Stimulated activated memory B cell treated with anti-CD40 and anti-IgM and Interleukin-4, amounts not matched to agents 10 μg/mL and 1 μg/mL and 100 μg/mL, for 72 hours (primary cell): Measurements from ENCODE around the gene HIVEP3.

Source experiments
- ATAC-seq: fragments of 150-1000 bp; cut with Tn5 transposase; 2 replicates; pipeline ENCODE4 v1.10.0; 2021
- H3K27ac Mint-ChIP-seq: one replicate; pipeline ENCODE4 v1.8.0; 2022; ENCODE audit warnings: mild to moderate bottlenecking, mixed read lengths
- H3K27me3 Mint-ChIP-seq: one replicate; pipeline ENCODE4 v1.8.0; 2022; ENCODE audit warnings: mixed read lengths
- H3K36me3 Mint-ChIP-seq: one replicate; pipeline ENCODE4 v1.8.0; 2022; ENCODE audit warnings: mixed read lengths
- H3K4me1 Mint-ChIP-seq: one replicate; pipeline ENCODE4 v1.8.0; 2022; ENCODE audit warnings: mixed read lengths
- H3K4me3 Mint-ChIP-seq: one replicate; pipeline ENCODE4 v1.8.0; 2022; ENCODE audit warnings: mild to moderate bottlenecking, moderate library complexity, mixed read lengths
- H3K9me3 Mint-ChIP-seq: one replicate; pipeline ENCODE4 v1.8.0; 2022; ENCODE audit warnings: mixed read lengths

The HIVEP3 gene

GRCh38 chr1:41516168-41517061 is 402.3 kb downstream of the HIVEP3 start:
- Mint-ChIP-seq H3K36me3 (peaks cover 30% of the 10 kb centered on the region), H3K4me3 (peak overlapping the region; percentile 55), H3K27ac (peak overlapping the region; percentile 40), H3K4me1 (peaks cover 29% of the 10 kb centered on the region), H3K9me3 (no peaks in the 10 kb centered on the region), H3K27me3 (no peaks in the 10 kb centered on the region)
- peak; percentile 82 for ATAC-seq

GRCh38 chr1:41515778-41516167 is 402.9 kb downstream of the HIVEP3 start:
- Mint-ChIP-seq H3K9me3 (no peaks in the 10 kb centered on the region), H3K27me3 (no peaks in the 10 kb centered on the region), H3K4me3 (no peak overlapping the region), H3K27ac (no peak overlapping the region), H3K4me1 (peaks cover 29% of the 10 kb centered on the region), H3K36me3 (peaks cover 37% of the 10 kb centered on the region)
- ATAC-seq, result no peak

- Mint-ChIP-seq H3K4me3 (no peak overlapping the region), H3K36me3 (peaks cover 40% of the 10 kb centered on the region), H3K9me3 (no peaks in the 10 kb centered on the region), H3K27me3 (no peaks in the 10 kb centered on the region), H3K4me1 (peaks cover 31% of the 10 kb centered on the region), H3K27ac (no peak overlapping the region)
- no peak for ATAC-seq
These were observed 403.5 kb downstream of the HIVEP3 start for GRCh38 chr1:41515131-41515678.

- Mint-ChIP-seq H3K36me3 (peaks cover 38% of the 10 kb centered on the region), H3K27ac (no peak overlapping the region)
- ATAC-seq, result no peak
These were observed 404.3 kb downstream of the HIVEP3 start for GRCh38 chr1:41514381-41514780.

GRCh38 chr1:41513383-41513735 is 405.4 kb downstream of the HIVEP3 start:
- ATAC-seq, result no peak
- peaks cover 29% of the 10 kb centered on the region for H3K4me1 Mint-ChIP-seq
- no peaks in the 10 kb centered on the region for H3K9me3 Mint-ChIP-seq
- H3K36me3 Mint-ChIP-seq, result peaks cover 37% of the 10 kb centered on the region
- no peak overlapping the region for H3K27ac Mint-ChIP-seq
- H3K27me3 Mint-ChIP-seq, result no peaks in the 10 kb centered on the region
- no peak overlapping the region for H3K4me3 Mint-ChIP-seq

More at GRCh38 chr1:41514381-41514780, 404.3 kb downstream of the HIVEP3 start:
- H3K27me3 Mint-ChIP-seq, result no peaks in the 10 kb centered on the region
- peaks cover 33% of the 10 kb centered on the region for H3K4me1 Mint-ChIP-seq
- no peaks in the 10 kb centered on the region for H3K9me3 Mint-ChIP-seq
- H3K4me3 Mint-ChIP-seq, result no peak overlapping the region

- Mint-ChIP-seq H3K4me1 (peaks cover 29% of the 10 kb centered on the region), H3K27ac (no peak overlapping the region), H3K9me3 (no peaks in the 10 kb centered on the region), H3K4me3 (no peak overlapping the region), H3K27me3 (no peaks in the 10 kb centered on the region), H3K36me3 (peaks cover 34% of the 10 kb centered on the region)
- no peak for ATAC-seq
These were observed 405.9 kb downstream of the HIVEP3 start for GRCh38 chr1:41512701-41513382.

GRCh38 chr1:41511239-41511540 is 407.5 kb downstream of the HIVEP3 start:
- Mint-ChIP-seq H3K27ac (no peak overlapping the region), H3K4me3 (no peak overlapping the region), H3K4me1 (peaks cover 20% of the 10 kb centered on the region), H3K27me3 (no peaks in the 10 kb centered on the region), H3K9me3 (no peaks in the 10 kb centered on the region), H3K36me3 (peaks cover 29% of the 10 kb centered on the region)
- ATAC-seq, result no peak

GRCh38 chr1:41510531-41511238 is 408.0 kb downstream of the HIVEP3 start:
- Mint-ChIP-seq H3K9me3 (no peaks in the 10 kb centered on the region), H3K27ac (no peak overlapping the region), H3K27me3 (no peaks in the 10 kb centered on the region), H3K4me1 (peaks cover 15% of the 10 kb centered on the region), H3K4me3 (no peak overlapping the region), H3K36me3 (peaks cover 29% of the 10 kb centered on the region)
- peak; percentile 59 for ATAC-seq

- peaks cover 29% of the 10 kb centered on the region for H3K36me3 Mint-ChIP-seq
- no peaks in the 10 kb centered on the region for H3K9me3 Mint-ChIP-seq
- no peak overlapping the region for H3K27ac Mint-ChIP-seq
- peak; percentile 71 for ATAC-seq
- no peaks in the 10 kb centered on the region for H3K27me3 Mint-ChIP-seq
- H3K4me1 Mint-ChIP-seq, result peaks cover 24% of the 10 kb centered on the region
- no peak overlapping the region for H3K4me3 Mint-ChIP-seq
These were observed 409.5 kb downstream of the HIVEP3 start for GRCh38 chr1:41509270-41509671.

GRCh38 chr1:41508290-41508689 is 410.4 kb downstream of the HIVEP3 start:
- no peaks in the 10 kb centered on the region for H3K9me3 Mint-ChIP-seq
- ATAC-seq, result no peak
- H3K4me1 Mint-ChIP-seq, result peaks cover 31% of the 10 kb centered on the region
- no peak overlapping the region for H3K4me3 Mint-ChIP-seq
- no peaks in the 10 kb centered on the region for H3K27me3 Mint-ChIP-seq
- H3K27ac Mint-ChIP-seq, result no peak overlapping the region
- peaks cover 29% of the 10 kb centered on the region for H3K36me3 Mint-ChIP-seq

- no peak for ATAC-seq
- Mint-ChIP-seq H3K9me3 (no peaks in the 10 kb centered on the region), H3K27me3 (no peaks in the 10 kb centered on the region), H3K36me3 (peaks cover 28% of the 10 kb centered on the region), H3K4me1 (peaks cover 31% of the 10 kb centered on the region), H3K4me3 (no peak overlapping the region), H3K27ac (no peak overlapping the region)
These were observed 410.9 kb downstream of the HIVEP3 start for GRCh38 chr1:41507836-41508235.

- no peak overlapping the region for H3K27ac Mint-ChIP-seq
- ATAC-seq, result no peak
- peaks cover 22% of the 10 kb centered on the region for H3K36me3 Mint-ChIP-seq
- no peaks in the 10 kb centered on the region for H3K9me3 Mint-ChIP-seq
- peaks cover 31% of the 10 kb centered on the region for H3K4me1 Mint-ChIP-seq
- no peaks in the 10 kb centered on the region for H3K27me3 Mint-ChIP-seq
- no peak overlapping the region for H3K4me3 Mint-ChIP-seq
These were observed 411.5 kb downstream of the HIVEP3 start for GRCh38 chr1:41507110-41507720.

- Mint-ChIP-seq H3K27me3 (no peaks in the 10 kb centered on the region), H3K4me1 (peaks cover 21% of the 10 kb centered on the region), H3K4me3 (no peak overlapping the region), H3K36me3 (no peaks in the 10 kb centered on the region), H3K27ac (peak overlapping the region; percentile 29), H3K9me3 (no peaks in the 10 kb centered on the region)
- ATAC-seq, result peak; percentile 45
These were observed 414.3 kb downstream of the HIVEP3 start for GRCh38 chr1:41504114-41505035.

- H3K9me3 Mint-ChIP-seq, result no peaks in the 10 kb centered on the region
These were observed 415.1 kb downstream of the HIVEP3 start for GRCh38 chr1:41503538-41504113.

More at GRCh38 chr1:41503538-41504113, 415.1 kb downstream of the HIVEP3 start:
- Mint-ChIP-seq H3K27ac (no peak overlapping the region), H3K27me3 (no peaks in the 10 kb centered on the region), H3K4me3 (no peak overlapping the region), H3K4me1 (peaks cover 16% of the 10 kb centered on the region), H3K36me3 (no peaks in the 10 kb centered on the region)
- no peak for ATAC-seq
